Breast epithelium (tissue), 4 donors: ENCODE measurements around the gene ACAA2. TPM values are rescaled to one million over a fixed set of nuclear protein-coding genes. Genes with fewer than 3 reads are reported as not detected.

Experiments used
- DNase-seq, 2 donors: peaks; one replicate each; pipeline ENCODE4 v3.0.0-alpha.2; 2019; ENCODE audit warnings: low spot score in 2 of 2
- H3K27ac ChIP-seq, 2 donors: fragments of 200-600 bp; sonication (generic) in 1 of 2; one replicate each; pipeline ENCODE4 v1.5.1; 2016 to 2019; ENCODE audit warnings: mild to moderate bottlenecking in 1 of 2
- H3K27me3 ChIP-seq, 2 donors: fragments of 200-600 bp; sonication (generic) in 1 of 2; one replicate each; pipeline versions ENCODE4 v1.5.1 to v1.6.0; 2017 to 2019; ENCODE audit warnings: control low read depth in 1 of 2, mild to moderate bottlenecking in 1 of 2
- H3K36me3 ChIP-seq: fragments of 200-600 bp; one replicate; pipeline ENCODE4 v1.5.1; 2019
- H3K4me1 ChIP-seq, 2 donors: fragments of 200-600 bp; sonication (generic); one replicate each; pipeline ENCODE4 v1.5.1; 2016 to 2019; ENCODE audit warnings: control low read depth in 1 of 2
- H3K4me3 ChIP-seq, 3 donors: fragments of 200-600 bp; sonication (generic); 1 replicate in 2 of 3; 2 replicates in 1 of 3; pipeline ENCODE4 v1.5.1; 2016 to 2019; ENCODE audit warnings: mild to moderate bottlenecking in 3 of 3, moderate library complexity in 2 of 3
- H3K9me3 ChIP-seq, 2 donors: fragments of 200-600 bp; sonication (generic) in 1 of 2; one replicate each; pipeline ENCODE4 v1.5.1; 2016 to 2019; ENCODE audit warnings: control low read depth in 1 of 2
- CTCF ChIP-seq, 3 donors: fragments of 450-650 bp; IDR thresholded peaks; one replicate each; pipeline ENCODE4 v1.5.1; 2016 to 2017; ENCODE audit warnings: antibody characterized with exemption in 3 of 3, mild to moderate bottlenecking in 3 of 3, moderate library complexity in 3 of 3
- POLR2A ChIP-seq: fragments of 450-650 bp; IDR thresholded peaks from one replicate; pipeline ENCODE4 v1.6.1; 2016; ENCODE audit warnings: antibody characterized with exemption, mild to moderate bottlenecking, moderate library complexity
- POLR2AphosphoS5 ChIP-seq, 3 donors: sonication (generic); formaldehyde crosslinking; IDR thresholded peaks; one replicate each; pipeline ENCODE4 v1.6.1; 2017; ENCODE audit warnings: antibody characterized with exemption in 3 of 3
- intact Hi-C: fragments of 100-400 bp; cut with DNase I; formaldehyde crosslinking; loops from one replicate; pipeline ENCODE4 v1.15.1; 2023; ENCODE audit warnings: low total_unique reads
- total RNA-seq, 3 donors: library from RNA; depleted of rRNA; stranded (reverse); fragments of >200 nt; gene quantifications; one replicate each; pipeline ENCODE4 v1.1.0, GENCODE V29; 2016

ACAA2 gene
- total RNA-seq, 3 donors from 2014 or later, result 67.9 to 99.5 (median 70.5) TPM

- H3K27me3 ChIP-seq, result no peaks in the 10 kb centered on the region
- intact Hi-C loops, result no loop called here
- H3K9me3 ChIP-seq, result no peaks in the 10 kb centered on the region
- no peak overlapping the region for H3K4me3 ChIP-seq
- DNase-seq, result no peak
- no peaks in the 10 kb centered on the region for H3K4me1 ChIP-seq
- TF ChIP-seq CTCF (IDR thresholded peaks at IDR 0.05), result no peak
- no peak for TF ChIP-seq POLR2AphosphoS5 (IDR thresholded peaks at IDR 0.05)
- TF ChIP-seq POLR2A, result no peak
- H3K36me3 ChIP-seq, result no peaks in the 10 kb centered on the region
- no peak overlapping the region for H3K27ac ChIP-seq
Observed at GRCh38 chr18:49762191-49763077, 50.9 kb downstream of the ACAA2 start.

GRCh38 chr18:49761771-49762170 lies 51.6 kb downstream of the ACAA2 start:
- no peak overlapping the region for H3K4me3 ChIP-seq
- no peak for DNase-seq
- intact Hi-C loops, result no loop called here
- no peak overlapping the region for H3K27ac ChIP-seq
- H3K4me1 ChIP-seq, result no peaks in the 10 kb centered on the region
- no peaks in the 10 kb centered on the region for H3K9me3 ChIP-seq
- TF ChIP-seq POLR2A (no peak), CTCF (IDR thresholded peaks at IDR 0.05) (no peak), POLR2AphosphoS5 (IDR thresholded peaks at IDR 0.05) (no peak)
- no peaks in the 10 kb centered on the region for H3K36me3 ChIP-seq
- H3K27me3 ChIP-seq, result no peaks in the 10 kb centered on the region

DNA sequence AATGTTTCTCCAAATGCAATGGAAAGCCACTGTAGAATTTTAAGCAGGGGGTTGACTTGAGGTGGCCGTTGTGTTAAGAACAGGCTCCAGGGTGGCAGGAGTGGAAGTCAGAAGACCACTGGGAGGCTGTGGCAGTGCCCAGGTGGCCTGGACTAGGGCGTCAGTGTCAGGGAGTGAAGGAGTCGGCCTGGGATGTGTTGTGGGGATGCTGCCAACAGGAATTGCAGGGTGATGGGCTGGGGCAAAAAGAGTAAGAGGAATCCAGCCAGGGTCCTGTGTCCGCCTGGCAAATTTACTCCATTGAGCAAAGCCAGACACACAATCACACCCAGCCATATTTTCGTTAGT lies 55.1 kb downstream of the ACAA2 start:
- H3K27me3 ChIP-seq, result no peaks in the 10 kb centered on the region
- intact Hi-C loops, result no loop called here
- no peak overlapping the region for H3K4me3 ChIP-seq
- H3K27ac ChIP-seq, result no peak overlapping the region
- no peaks in the 10 kb centered on the region for H3K9me3 ChIP-seq
- no peak for DNase-seq
- H3K4me1 ChIP-seq, result no peaks in the 10 kb centered on the region
- TF ChIP-seq POLR2A, result no peak
- no peak for TF ChIP-seq POLR2AphosphoS5 (IDR thresholded peaks at IDR 0.05)
- TF ChIP-seq CTCF (IDR thresholded peaks at IDR 0.05), result no peak
- no peaks in the 10 kb centered on the region for H3K36me3 ChIP-seq

GRCh38 chr18:49757513-49758262 lies 55.6 kb downstream of the ACAA2 start:
- DNase-seq, result no peak

More at GRCh38 chr18:49757513-49758262, 55.6 kb downstream of the ACAA2 start:
- Histone ChIP-seq H3K27me3 (peaks cover 0 to 3% of the 10 kb centered on the region in 2 donors), H3K27ac (no peak overlapping the region), H3K4me3 (no peak overlapping the region), H3K4me1 (no peaks in the 10 kb centered on the region), H3K36me3 (no peaks in the 10 kb centered on the region), H3K9me3 (no peaks in the 10 kb centered on the region)
- TF ChIP-seq CTCF (IDR thresholded peaks at IDR 0.05) (no peak), POLR2A (no peak), POLR2AphosphoS5 (IDR thresholded peaks at IDR 0.05) (no peak)
- intact Hi-C loops, result no loop called here
